GM13977 (cell line): Measurements from ENCODE around the gene GALNT9.

Experiments
- DNase-seq: peaks from one replicate; pipeline ENCODE4 v3.0.0; 2012; ENCODE audit warnings: low spot score
- in situ Hi-C: fragments of 300-500 bp; cut with MboI; formaldehyde crosslinking; loops from one replicate; pipeline ENCODE4 v1.12.0; 2022; ENCODE audit warnings: low sequenced_read_pairs, low pct_unique_long_range_greater_than_20kb, mixed read lengths, inconsistent platforms; ENCODE audit not compliant: unreplicated experiment
- TF ChIP-seq, protein P1 (sequence below): IDR thresholded peaks from 2 replicates; pipeline ENCODE4 v1.5.1; 2012; ENCODE audit warnings: mild to moderate bottlenecking, control low read depth; ENCODE audit not compliant: insufficient read depth; ENCODE audit errors: extremely low read depth, missing control alignments

The GALNT9 gene

DNA sequence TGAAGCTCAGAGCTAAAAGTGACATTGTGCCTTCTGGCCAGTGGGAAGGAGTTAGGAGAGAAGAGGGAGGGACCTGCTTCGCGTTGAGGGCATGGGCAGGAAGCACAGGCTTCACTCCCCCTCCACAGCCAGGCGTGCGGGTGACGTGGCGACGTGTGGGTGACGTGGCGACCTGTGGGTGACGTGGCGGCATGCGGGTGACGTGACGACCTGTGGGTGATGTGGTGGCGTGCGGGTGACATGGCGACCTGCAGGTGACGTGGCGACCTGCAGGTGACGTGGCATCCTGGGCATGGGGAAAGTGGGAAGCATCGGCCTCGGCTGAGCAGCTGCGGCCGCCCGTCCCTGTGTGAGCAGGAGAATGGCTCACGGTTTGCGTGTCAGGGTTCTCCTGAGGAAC is 8.2 kb upstream of the GALNT9 start:
- no peak for DNase-seq
- TF ChIP-seq, protein P1, sequence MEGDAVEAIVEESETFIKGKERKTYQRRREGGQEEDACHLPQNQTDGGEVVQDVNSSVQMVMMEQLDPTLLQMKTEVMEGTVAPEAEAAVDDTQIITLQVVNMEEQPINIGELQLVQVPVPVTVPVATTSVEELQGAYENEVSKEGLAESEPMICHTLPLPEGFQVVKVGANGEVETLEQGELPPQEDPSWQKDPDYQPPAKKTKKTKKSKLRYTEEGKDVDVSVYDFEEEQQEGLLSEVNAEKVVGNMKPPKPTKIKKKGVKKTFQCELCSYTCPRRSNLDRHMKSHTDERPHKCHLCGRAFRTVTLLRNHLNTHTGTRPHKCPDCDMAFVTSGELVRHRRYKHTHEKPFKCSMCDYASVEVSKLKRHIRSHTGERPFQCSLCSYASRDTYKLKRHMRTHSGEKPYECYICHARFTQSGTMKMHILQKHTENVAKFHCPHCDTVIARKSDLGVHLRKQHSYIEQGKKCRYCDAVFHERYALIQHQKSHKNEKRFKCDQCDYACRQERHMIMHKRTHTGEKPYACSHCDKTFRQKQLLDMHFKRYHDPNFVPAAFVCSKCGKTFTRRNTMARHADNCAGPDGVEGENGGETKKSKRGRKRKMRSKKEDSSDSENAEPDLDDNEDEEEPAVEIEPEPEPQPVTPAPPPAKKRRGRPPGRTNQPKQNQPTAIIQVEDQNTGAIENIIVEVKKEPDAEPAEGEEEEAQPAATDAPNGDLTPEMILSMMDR, result no peak
- in situ Hi-C loops, result no loop called here

DNA sequence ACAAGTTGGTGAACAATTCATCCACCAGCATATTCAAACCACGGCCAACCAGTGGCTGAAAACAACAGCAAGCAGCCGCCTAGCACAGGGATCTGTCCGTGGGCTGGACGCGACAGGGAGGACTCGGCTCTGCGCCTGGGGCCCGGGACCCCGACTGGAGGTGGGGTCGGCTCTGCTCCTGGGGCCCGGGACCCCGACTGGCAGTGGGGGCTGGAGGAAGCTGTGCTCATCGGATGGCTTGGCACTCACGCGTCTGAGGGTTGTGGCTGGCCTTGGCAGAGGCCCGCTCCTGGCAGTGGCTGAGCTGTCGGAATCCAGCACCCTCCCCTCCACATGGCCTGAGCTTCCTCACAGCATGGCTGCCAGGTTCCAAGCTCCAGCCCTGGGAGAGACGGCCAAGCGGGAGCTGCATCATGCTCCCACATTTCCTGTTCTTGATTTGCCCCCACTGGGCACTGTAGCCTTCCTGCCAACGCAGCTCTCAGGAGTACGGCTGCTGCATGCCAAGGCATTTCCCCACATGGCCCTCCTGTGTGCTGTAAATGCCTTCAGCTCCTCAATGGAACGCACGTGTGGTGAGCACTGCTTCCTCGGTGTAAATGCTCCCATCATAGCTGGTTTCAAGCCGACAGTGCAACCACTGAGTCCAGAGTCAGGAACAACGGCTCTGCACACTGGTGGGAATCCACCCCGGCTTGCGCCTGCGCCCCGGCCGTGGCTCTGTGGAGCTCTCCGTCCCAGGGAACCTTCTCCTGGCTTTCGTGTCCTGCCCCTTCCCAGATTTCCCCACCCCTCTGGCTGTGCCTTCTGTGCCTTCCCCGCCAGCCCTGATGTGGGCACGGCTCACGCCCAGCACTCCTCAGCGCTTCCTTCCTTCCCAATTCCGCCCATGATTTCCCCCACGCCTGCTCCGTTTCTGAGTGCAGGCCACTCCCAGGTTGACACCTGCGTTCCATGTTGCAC is 7.3 kb upstream of the GALNT9 start:
- TF ChIP-seq, protein P1, result no peak
- DNase-seq, result no peak
- in situ Hi-C loops, result no loop called here

DNA sequence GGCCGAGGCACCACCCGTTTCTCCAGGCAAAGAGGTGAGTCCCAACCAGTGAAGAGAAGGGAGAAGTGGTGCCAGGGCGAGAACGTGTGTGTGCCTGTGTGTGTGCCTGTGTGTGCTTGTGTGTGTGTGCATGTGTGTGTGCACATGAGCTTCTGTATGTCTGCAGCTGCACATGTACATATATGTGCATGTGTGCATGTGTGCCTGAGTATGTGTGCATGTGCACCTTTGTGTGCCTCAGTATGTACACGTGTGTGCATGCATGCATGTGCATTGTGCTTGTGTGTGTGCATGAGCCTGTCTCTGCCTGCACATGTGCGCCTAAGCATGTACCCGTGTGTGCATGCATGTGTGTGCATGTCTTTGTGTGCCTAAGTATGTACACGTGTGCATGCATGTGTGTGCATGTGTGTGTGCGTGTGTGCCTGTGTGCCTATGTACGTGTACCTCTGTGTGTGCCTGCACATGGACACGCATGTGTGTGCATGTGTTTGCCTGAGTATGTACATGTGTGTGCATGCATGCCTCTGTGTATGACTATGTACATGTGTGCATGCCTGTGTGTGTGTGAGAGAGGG is 5.9 kb upstream of the GALNT9 start:
- TF ChIP-seq, protein P1, result no peak
- no peak for DNase-seq
- in situ Hi-C loops, result no loop called here

DNA sequence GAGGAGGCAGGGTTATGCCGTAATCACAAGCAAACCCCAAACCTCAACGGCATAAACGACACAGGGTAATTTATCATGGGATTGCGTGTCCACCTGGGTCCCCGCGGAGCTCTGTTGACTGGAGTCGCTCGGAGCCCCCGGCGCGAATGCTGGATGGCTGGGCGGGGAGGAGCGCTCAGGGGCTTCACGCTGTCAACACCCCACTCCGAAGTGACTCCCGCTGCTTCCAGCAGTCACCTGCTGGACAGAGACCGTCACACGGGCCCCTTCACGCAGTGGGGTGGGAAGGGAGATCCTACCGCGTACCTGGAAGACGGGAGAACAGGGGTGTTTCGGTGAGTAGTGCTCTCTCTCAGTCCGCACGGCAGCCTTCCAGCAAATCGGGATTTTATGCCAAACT is 4.4 kb upstream of the GALNT9 start:
- TF ChIP-seq, protein P1, result no peak
- in situ Hi-C loops, result no loop called here
- no peak for DNase-seq

DNA sequence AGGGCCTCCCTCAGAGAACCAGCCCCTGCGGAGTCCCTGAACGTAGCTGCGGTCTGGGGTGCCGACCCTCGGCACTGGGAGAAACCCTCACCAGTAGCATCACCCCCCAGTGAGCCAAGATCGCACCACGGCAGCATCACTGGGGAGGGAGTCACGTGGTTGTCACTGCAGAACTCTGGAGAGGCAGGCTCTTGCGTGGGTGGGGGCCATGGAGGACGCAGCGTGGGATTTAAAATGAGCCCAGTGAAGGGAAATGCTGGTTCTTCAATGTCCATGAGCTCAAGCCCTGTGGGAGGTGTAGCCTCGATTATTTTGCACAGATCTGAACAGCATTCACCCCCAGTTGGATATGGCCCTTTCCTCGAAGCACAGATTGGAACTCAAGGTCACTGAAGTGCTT is 3.9 kb upstream of the GALNT9 start:
- DNase-seq, result no peak
- TF ChIP-seq, protein P1, result no peak
- in situ Hi-C loops, result no loop called here

DNA sequence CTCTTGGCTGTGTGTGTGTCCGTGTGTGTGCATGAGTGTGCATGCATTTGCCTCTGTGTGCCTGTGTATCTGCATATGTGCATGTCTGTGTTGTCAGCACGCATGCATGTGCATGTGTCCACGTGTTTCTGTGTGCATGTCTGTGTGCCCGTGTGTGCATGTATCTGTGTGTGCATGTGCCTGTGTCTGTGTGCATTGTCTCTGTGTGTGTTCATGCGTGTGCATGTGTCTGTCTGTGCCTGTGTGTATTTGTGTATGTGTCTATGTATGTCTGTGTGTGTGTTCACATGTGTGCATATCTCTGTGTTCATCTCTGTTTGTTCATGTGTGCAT is 1.1 kb upstream of the GALNT9 start:
- no peak for DNase-seq
- in situ Hi-C loops, result no loop called here
- TF ChIP-seq, protein P1, result no peak
